K562 (cell line): ENCODE measurements around the gene HPSE2. TPM values are rescaled to one million over a fixed set of nuclear protein-coding genes. Genes with fewer than 3 reads are reported as not detected.

Source experiments
- BMI1 ChIP-seq: fragments of 150-350 bp; IDR thresholded peaks from 2 replicates; pipeline ENCODE4 v1.6.1; 2014; ENCODE audit warnings: low read length
- NCOA2 ChIP-seq, 2 experiments: fragments of 450-650 bp; IDR thresholded peaks; 2 replicates each; pipeline ENCODE4 v1.6.1; 2018; ENCODE audit warnings: mild to moderate bottlenecking in 2 of 2, moderate library complexity in 1 of 2; ENCODE audit not compliant: partially characterized antibody in 2 of 2
- RHOXF2B ChIP-seq: fragments of 250-450 bp; sonication (Bioruptor Pico); conservative IDR thresholded peaks from 2 replicates; pipeline ENCODE4 v1.5.1; 2021
- STAT5B ChIP-seq: fragments of 250-450 bp; sonication (Bioruptor Pico); IDR thresholded peaks from 2 replicates; pipeline ENCODE4 v1.8.0; 2021; ENCODE audit warnings: mild to moderate bottlenecking, inconsistent platforms
- TGIF2 ChIP-seq: sonication (generic); formaldehyde crosslinking; IDR thresholded peaks from 2 replicates; pipeline ENCODE4 v1.8.1; 2022; ENCODE audit warnings: mild to moderate bottlenecking, missing genetic modification reagents, moderate library complexity
- THRAP3 ChIP-seq: fragments of 450-650 bp; IDR thresholded peaks from 2 replicates; pipeline ENCODE4 v1.6.1; 2016; ENCODE audit warnings: mild to moderate bottlenecking, inconsistent platforms, borderline replicate concordance
- ZBTB49 ChIP-seq: sonication (generic); formaldehyde crosslinking; IDR thresholded peaks from 2 replicates; pipeline ENCODE4 v1.8.0; 2022; ENCODE audit warnings: missing genetic modification reagents, mild to moderate bottlenecking, borderline replicate concordance
- ZNF282 ChIP-seq: sonication (generic); formaldehyde crosslinking; IDR thresholded peaks from 2 replicates; pipeline ENCODE4 v1.8.1; 2023; ENCODE audit warnings: missing genetic modification reagents
- ZNF609 ChIP-seq: sonication (generic); formaldehyde crosslinking; IDR thresholded peaks from 2 replicates; pipeline ENCODE4 v1.8.1; 2023; ENCODE audit warnings: missing genetic modification reagents, mild to moderate bottlenecking, borderline replicate concordance
- ZNF696 ChIP-seq: fragments of 250-450 bp; sonication (Bioruptor Pico); conservative IDR thresholded peaks from 2 replicates; pipeline ENCODE4 v1.4.0; 2020; ENCODE audit warnings: mild to moderate bottlenecking, moderate library complexity
- ZNF75A ChIP-seq: fragments of 450-650 bp; formaldehyde crosslinking; IDR thresholded peaks from 2 replicates; pipeline ENCODE4 v1.4.0; 2020; ENCODE audit warnings: mild to moderate bottlenecking
- polyA plus RNA-seq, 8 experiments: library from polyadenylated mRNA; depleted of rRNA in 4 of 8; stranded (reverse) in 5 of 8; unstranded in 3 of 8; fragments of >200 nt; fragmentation: Nextera tagmentation in 2 of 8; fragmentation: Illumina TruSeq in 1 of 8; extraction: Ambion mirVana in 2 of 8; extraction: Trizol in 1 of 8; gene quantifications; 2 replicates each; pipeline versions ENCODE4 v1.2.1 to v1.2.3, GENCODE V29; 2011 to 2014; ENCODE audit warnings: inconsistent platforms in 1 of 8, missing spikeins in 1 of 8
- total RNA-seq, 7 experiments: library from RNA; depleted of rRNA in 6 of 7; stranded (reverse); fragments of >200 nt in 6 of 7; fragmentation: Illumina TruSeq in 2 of 7; extraction: Trizol in 2 of 7; gene quantifications; 2 replicates each; pipeline versions ENCODE4 v1.2.1 to v1.2.3, GENCODE V29; 2011 to 2021; ENCODE audit warnings: low replicate concordance in 1 of 7
- TF ChIP-seq, protein P1 (sequence below): IDR thresholded peaks from 3 replicates; pipeline ENCODE4 v1.6.1; 2011; ENCODE audit warnings: borderline replicate concordance, mild to moderate bottlenecking, moderate library complexity; ENCODE audit not compliant: insufficient read length; ENCODE audit errors: extremely low read depth

HPSE2 gene
- total and polyA plus RNA-seq, 9 of the 15 experiments (the other 6 are each of a cell fraction or from before 2014, with no cell fraction given) = 0.03 to 0.10 (median 0.04) TPM; not detected in 2

GRCh38 chr10:98463976-98464754, 771.5 kb downstream of the HPSE2 start (continued):
- TF ChIP-seq TGIF2 (CRISPR knock-in tag) (no peak), RHOXF2B (CRISPR knock-in tag) (no peak), STAT5B (CRISPR knock-in tag) (no peak), ZNF609 (CRISPR knock-in tag) (no peak), THRAP3 (no peak), NCOA2 (IDR thresholded peaks at IDR 0.05; ENCODE audit: partially characterized antibody in 2 of 2) (no peak), ZNF282 (CRISPR knock-in tag) (no peak), ZNF696 (no peak), BMI1 (no peak), ZNF75A (CRISPR knock-in tag) (no peak), ZBTB49 (CRISPR knock-in tag) (no peak)
- TF ChIP-seq, protein P1, sequence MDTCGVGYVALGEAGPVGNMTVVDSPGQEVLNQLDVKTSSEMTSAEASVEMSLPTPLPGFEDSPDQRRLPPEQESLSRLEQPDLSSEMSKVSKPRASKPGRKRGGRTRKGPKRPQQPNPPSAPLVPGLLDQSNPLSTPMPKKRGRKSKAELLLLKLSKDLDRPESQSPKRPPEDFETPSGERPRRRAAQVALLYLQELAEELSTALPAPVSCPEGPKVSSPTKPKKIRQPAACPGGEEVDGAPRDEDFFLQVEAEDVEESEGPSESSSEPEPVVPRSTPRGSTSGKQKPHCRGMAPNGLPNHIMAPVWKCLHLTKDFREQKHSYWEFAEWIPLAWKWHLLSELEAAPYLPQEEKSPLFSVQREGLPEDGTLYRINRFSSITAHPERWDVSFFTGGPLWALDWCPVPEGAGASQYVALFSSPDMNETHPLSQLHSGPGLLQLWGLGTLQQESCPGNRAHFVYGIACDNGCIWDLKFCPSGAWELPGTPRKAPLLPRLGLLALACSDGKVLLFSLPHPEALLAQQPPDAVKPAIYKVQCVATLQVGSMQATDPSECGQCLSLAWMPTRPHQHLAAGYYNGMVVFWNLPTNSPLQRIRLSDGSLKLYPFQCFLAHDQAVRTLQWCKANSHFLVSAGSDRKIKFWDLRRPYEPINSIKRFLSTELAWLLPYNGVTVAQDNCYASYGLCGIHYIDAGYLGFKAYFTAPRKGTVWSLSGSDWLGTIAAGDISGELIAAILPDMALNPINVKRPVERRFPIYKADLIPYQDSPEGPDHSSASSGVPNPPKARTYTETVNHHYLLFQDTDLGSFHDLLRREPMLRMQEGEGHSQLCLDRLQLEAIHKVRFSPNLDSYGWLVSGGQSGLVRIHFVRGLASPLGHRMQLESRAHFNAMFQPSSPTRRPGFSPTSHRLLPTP = no peak
